SK-N-SH (cell line): ENCODE measurements around the gene TAS1R3. TPM values are rescaled to one million over a fixed set of nuclear protein-coding genes. Genes with fewer than 3 reads are reported as not detected.

ENCODE experiments used
- CTCF ChIA-PET: fragments of 300-600, 350-600 bp; formaldehyde crosslinking; extraction: SDS; loops from one replicate; lab custom pipeline; 2021; lab: Yijun Ruan, JAX
- POLR2A ChIA-PET: fragments of 350-600 bp; sonication (Branson Sonifier 250); formaldehyde crosslinking; extraction: SDS; loops from one replicate; lab custom pipeline; 2020; ENCODE audit warnings: antibody characterized with exemption, inconsistent platforms; lab: Yijun Ruan, JAX
- DNase-seq: peaks from one replicate; pipeline ENCODE4 v3.0.0; 2012
- H2AFZ ChIP-seq: fragments of 200-600 bp; sonication (generic); 2 replicates; pipeline ENCODE4 v1.8.1; 2016; ENCODE audit warnings: antibody characterized with exemption, mild to moderate bottlenecking, low read depth
- H3F3A ChIP-seq: fragments of 200-600 bp; sonication (generic); replicated peaks from 2 replicates; pipeline ENCODE3; 2016; ENCODE audit warnings: antibody characterized with exemption, mild to moderate bottlenecking; ENCODE audit not compliant: insufficient read depth
- H3K27ac ChIP-seq, 2 experiments: fragments of 200-500 bp in 1 of 2; fragments of 200-600 bp in 1 of 2; sonication (Bioruptor generic) in 1 of 2; sonication (generic), shearing (Covaris generic) in 1 of 2; 2 replicates each; pipeline versions ENCODE4 v1.5.1 to v1.6.1; 2014 to 2016; ENCODE audit warnings: low read depth in 2 of 2, inconsistent platforms in 1 of 2, low read length in 1 of 2, mild to moderate bottlenecking in 1 of 2, mixed read lengths in 1 of 2
- H3K27me3 ChIP-seq: fragments of 200-600 bp; sonication (generic), shearing (Covaris generic); 2 replicates; pipeline ENCODE4 v1.6.1; 2016; ENCODE audit warnings: mixed run types; ENCODE audit not compliant: insufficient read depth
- H3K36me3 ChIP-seq, 2 experiments: fragments of 200-500 bp in 1 of 2; fragments of 200-600 bp in 1 of 2; sonication (Bioruptor generic) in 1 of 2; sonication (generic) in 1 of 2; replicated peaks in 1 of 2; 2 replicates each; pipeline versions ENCODE3 to v1.5.1; 2014 to 2016; ENCODE audit warnings: low read length in 1 of 2, mild to moderate bottlenecking in 1 of 2; ENCODE audit not compliant: insufficient read depth in 2 of 2, control insufficient read depth in 1 of 2
- H3K4me1 ChIP-seq, 2 experiments: fragments of 200-500 bp in 1 of 2; fragments of 200-600 bp in 1 of 2; sonication (Bioruptor generic) in 1 of 2; sonication (generic), shearing (Covaris generic) in 1 of 2; 2 replicates each; pipeline versions ENCODE4 v1.5.1 to v1.6.1; 2014 to 2016; ENCODE audit warnings: low read depth in 1 of 2, low read length in 1 of 2, mixed run types in 1 of 2; ENCODE audit not compliant: insufficient read depth in 2 of 2, control insufficient read depth in 1 of 2
- H3K4me2 ChIP-seq: fragments of 200-600 bp; sonication (generic), shearing (Covaris generic); 2 replicates; pipeline ENCODE4 v1.6.1; 2017; ENCODE audit warnings: mixed run types
- H3K4me3 ChIP-seq, 2 experiments: fragments of 200-500 bp in 1 of 2; fragments of 200-600 bp in 1 of 2; sonication (Bioruptor generic) in 1 of 2; sonication (generic), shearing (Covaris generic) in 1 of 2; 2 replicates each; pipeline versions ENCODE4 v1.5.1 to v1.8.1; 2014 to 2016; ENCODE audit warnings: low read depth in 2 of 2, inconsistent platforms in 1 of 2, low read length in 1 of 2, mild to moderate bottlenecking in 1 of 2, mixed read lengths in 1 of 2, moderate library complexity in 1 of 2
- H3K79me2 ChIP-seq: fragments of 200-600 bp; sonication (generic); 2 replicates; pipeline ENCODE4 v1.8.1; 2017; ENCODE audit warnings: mild to moderate bottlenecking; ENCODE audit not compliant: insufficient read depth
- H3K9ac ChIP-seq: fragments of 200-600 bp; sonication (generic); 2 replicates; pipeline ENCODE4 v1.6.1; 2017; ENCODE audit warnings: mixed run types
- H3K9me2 ChIP-seq: fragments of 200-600 bp; sonication (generic); 2 replicates; pipeline ENCODE4 v1.6.1; 2017; ENCODE audit warnings: mixed run types
- H3K9me3 ChIP-seq: fragments of 200-600 bp; sonication (generic); 2 replicates; pipeline ENCODE4 v1.6.1; 2017; ENCODE audit warnings: mixed run types, mild to moderate bottlenecking, moderate library complexity
- H4K20me1 ChIP-seq: fragments of 200-600 bp; sonication (generic); 2 replicates; pipeline ENCODE4 v1.6.1; 2017; ENCODE audit warnings: mild to moderate bottlenecking, mixed run types; ENCODE audit not compliant: insufficient read depth
- CHD2 ChIP-seq: fragments of 150-350 bp; IDR thresholded peaks from 2 replicates; pipeline ENCODE4 v1.6.1; 2018; ENCODE audit warnings: low read length; ENCODE audit not compliant: partially characterized antibody
- ELF1 ChIP-seq: IDR thresholded peaks from 2 replicates; pipeline ENCODE4 v1.4.0; 2012
- EP300 ChIP-seq, 2 experiments: IDR thresholded peaks; 2 replicates each; pipeline versions ENCODE4 v1.4.0 to v1.6.1; 2012; ENCODE audit warnings: borderline replicate concordance in 1 of 2, low read depth in 1 of 2, low read length in 1 of 2
- EZH2phosphoT487 ChIP-seq: fragments of 200-600 bp; sonication (generic); IDR thresholded peaks from 2 replicates; pipeline ENCODE4 v1.6.1; 2017; ENCODE audit warnings: low read depth, mixed run types, mild to moderate bottlenecking, antibody characterized with exemption, moderate library complexity, borderline replicate concordance
- FOXJ3 ChIP-seq: sonication (generic); formaldehyde crosslinking; IDR thresholded peaks from 2 replicates; pipeline ENCODE4 v1.5.1; 2020; ENCODE audit warnings: mild to moderate bottlenecking, missing genetic modification reagents
- FOXM1 ChIP-seq: IDR thresholded peaks from 2 replicates; pipeline ENCODE4 v1.4.0; 2012; ENCODE audit warnings: low read depth, mild to moderate bottlenecking
- MXI1 ChIP-seq: IDR thresholded peaks from 2 replicates; pipeline ENCODE4 v1.6.1; 2012; ENCODE audit warnings: mild to moderate bottlenecking, low read depth, low read length, improper control_type of control experiment
- NFIC ChIP-seq: IDR thresholded peaks from 2 replicates; pipeline ENCODE4 v1.4.0; 2012; ENCODE audit warnings: borderline replicate concordance
- RAD21 ChIP-seq: IDR thresholded peaks from 2 replicates; pipeline ENCODE4 v1.6.1; 2012; ENCODE audit warnings: mild to moderate bottlenecking, low read length
- RCOR1 ChIP-seq: fragments of 150-350 bp; IDR thresholded peaks from 2 replicates; pipeline ENCODE4 v1.6.1; 2017; ENCODE audit warnings: antibody characterized with exemption, low read length
- RXRA ChIP-seq: IDR thresholded peaks from 2 replicates; pipeline ENCODE4 v1.4.0; 2012; ENCODE audit warnings: low read depth, mild to moderate bottlenecking, borderline replicate concordance
- SIN3A ChIP-seq: IDR thresholded peaks from 2 replicates; pipeline ENCODE4 v1.6.1; 2012; ENCODE audit warnings: low read depth, mild to moderate bottlenecking, low read length, moderate library complexity, borderline replicate concordance
- SMC3 ChIP-seq: IDR thresholded peaks from 2 replicates; pipeline ENCODE4 v1.6.1; 2012; ENCODE audit warnings: low read depth, low read length, improper control_type of control experiment
- TAF1 ChIP-seq: IDR thresholded peaks from 2 replicates; pipeline ENCODE4 v1.6.1; 2012; ENCODE audit warnings: low read depth, mild to moderate bottlenecking, low read length, moderate library complexity, borderline replicate concordance
- WGBS: methylation state at CpG from one replicate; pipeline ENCODE4 v1.1.6; 2017; ENCODE audit warnings: low lambda C conversion rate; 5-methylcytosine and 5-hydroxymethylcytosine counted together
- polyA plus RNA-seq, 3 experiments: library from polyadenylated mRNA; depleted of rRNA; stranded (reverse); fragments of >200 nt; gene quantifications; 2 replicates each; pipeline ENCODE4 v1.2.3, GENCODE V29; 2012
- TF ChIP-seq, protein P1 (sequence below): fragments of 150-350 bp; IDR thresholded peaks from 2 replicates; pipeline ENCODE4 v1.6.1; 2017; ENCODE audit warnings: antibody characterized with exemption, low read length, low read depth, borderline replicate concordance
- TF ChIP-seq, protein P2 (sequence below): IDR thresholded peaks from 2 replicates; pipeline ENCODE4 v1.6.1; 2012; ENCODE audit warnings: mild to moderate bottlenecking, low read depth, low read length, moderate library complexity
- TF ChIP-seq, protein P3 (sequence below): IDR thresholded peaks from 2 replicates; pipeline ENCODE4 v1.4.0; 2012; ENCODE audit warnings: low read depth, borderline replicate concordance

Gene TAS1R3
- polyA plus RNA-seq, 1 of the 3 experiments (the other 2 are of a cell fraction): 0.08 TPM

DNA sequence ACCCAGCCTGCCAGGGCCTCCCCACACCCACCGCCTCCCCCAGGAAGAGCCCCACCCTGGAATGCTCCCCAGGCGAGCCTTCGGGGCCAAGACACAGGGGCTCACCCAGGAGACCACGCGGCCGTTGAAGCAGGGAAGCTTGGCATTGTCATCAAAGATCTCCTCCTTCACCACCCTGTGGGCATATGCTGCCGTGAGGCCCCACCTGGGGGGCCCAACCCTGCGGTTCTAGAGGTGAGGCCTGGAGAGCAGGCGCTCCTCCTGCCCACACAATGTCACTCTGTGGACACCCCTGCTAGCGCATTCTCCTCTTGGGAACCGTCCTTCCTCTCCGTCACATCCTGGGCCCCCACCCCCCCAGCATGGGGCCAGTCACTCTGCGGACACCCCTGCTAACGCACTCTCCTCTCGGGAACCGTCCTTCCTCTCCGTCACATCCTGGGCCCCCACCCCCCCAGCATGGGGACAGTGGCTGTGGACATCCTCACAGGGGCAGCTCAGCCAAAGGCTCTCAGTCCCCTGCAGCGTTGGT, 11.6 kb downstream of the TAS1R3 start (continued):
- TF ChIP-seq CHD2 (no peak), TAF1 (no peak), SMC3 (no peak), MXI1 (no peak), FOXJ3 (CRISPR knock-in tag) (no peak)
- TF ChIP-seq, all 33 proteins: peak for 0

DNA sequence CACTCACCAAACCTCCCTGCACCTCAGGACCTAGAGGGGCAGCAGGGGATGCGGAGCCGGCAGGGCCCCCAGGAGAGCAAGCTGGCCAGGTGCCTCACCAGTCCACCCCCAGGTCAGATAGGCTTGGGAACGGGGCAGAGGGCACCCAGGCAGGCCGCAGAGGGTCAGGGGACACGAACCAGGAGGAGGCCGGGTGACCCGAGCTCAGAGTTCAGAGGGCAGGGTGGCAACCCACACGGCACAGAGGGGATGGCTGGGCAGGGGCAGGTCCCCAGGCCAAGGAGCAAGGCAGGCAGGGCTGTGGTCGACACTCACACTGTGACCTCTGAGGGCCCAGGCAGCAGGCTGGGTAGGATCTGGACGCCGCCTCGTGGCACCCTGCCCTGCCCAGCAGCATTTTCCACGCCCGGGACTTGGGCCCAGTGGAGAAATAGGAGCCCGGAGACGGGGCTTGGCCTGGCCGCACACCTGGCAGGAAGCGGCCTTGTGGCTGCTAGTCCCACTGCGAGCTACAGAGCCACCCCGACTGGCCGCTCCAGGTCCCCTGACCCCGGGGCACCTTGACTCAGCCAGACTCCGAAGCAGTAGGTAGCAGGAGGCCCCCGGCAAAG, 12.8 kb downstream of the TAS1R3 start:
- H2AFZ ChIP-seq: no peak overlapping the region
- 96% methylated on average over 9 of the region's 24 CpGs for WGBS
- peaks cover 50% of the 10 kb centered on the region for H4K20me1 ChIP-seq

More for the DNA sequence above, 12.8 kb downstream of the TAS1R3 start:
- Histone ChIP-seq H3K27me3 (no peaks in the 10 kb centered on the region), H3K9me2 (no peaks in the 10 kb centered on the region), H3K9ac (no peak overlapping the region), H3K36me3 (peaks cover 0 to 7% of the 10 kb centered on the region in 2 experiments), H3K27ac (no peak overlapping the region), H3K79me2 (peaks cover 47% of the 10 kb centered on the region), H3K4me2 (no peak overlapping the region), H3K9me3 (no peaks in the 10 kb centered on the region), H3K4me3 (no peak overlapping the region), H3F3A (no peaks in the 10 kb centered on the region), H3K4me1 (peaks cover 0 to 19% of the 10 kb centered on the region in 2 experiments; a peak in 1 of 4 replicates)
- DNase-seq: no peak
- TF ChIP-seq FOXM1 (no peak), NFIC (no peak), RCOR1 (no peak), MXI1 (no peak), TAF1 (no peak), EP300 (IDR thresholded peaks at IDR 0.05; ENCODE audit: borderline replicate concordance in 1 of 2, low read depth in 1 of 2, low read length in 1 of 2) (no peak), RAD21 (no peak), EZH2phosphoT487 (no peak), ELF1 (no peak), RXRA (no peak), SIN3A (no peak)
- TF ChIP-seq, protein P1, sequence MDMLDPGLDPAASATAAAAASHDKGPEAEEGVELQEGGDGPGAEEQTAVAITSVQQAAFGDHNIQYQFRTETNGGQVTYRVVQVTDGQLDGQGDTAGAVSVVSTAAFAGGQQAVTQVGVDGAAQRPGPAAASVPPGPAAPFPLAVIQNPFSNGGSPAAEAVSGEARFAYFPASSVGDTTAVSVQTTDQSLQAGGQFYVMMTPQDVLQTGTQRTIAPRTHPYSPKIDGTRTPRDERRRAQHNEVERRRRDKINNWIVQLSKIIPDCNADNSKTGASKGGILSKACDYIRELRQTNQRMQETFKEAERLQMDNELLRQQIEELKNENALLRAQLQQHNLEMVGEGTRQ: no peak
- TF ChIP-seq, protein P2, sequence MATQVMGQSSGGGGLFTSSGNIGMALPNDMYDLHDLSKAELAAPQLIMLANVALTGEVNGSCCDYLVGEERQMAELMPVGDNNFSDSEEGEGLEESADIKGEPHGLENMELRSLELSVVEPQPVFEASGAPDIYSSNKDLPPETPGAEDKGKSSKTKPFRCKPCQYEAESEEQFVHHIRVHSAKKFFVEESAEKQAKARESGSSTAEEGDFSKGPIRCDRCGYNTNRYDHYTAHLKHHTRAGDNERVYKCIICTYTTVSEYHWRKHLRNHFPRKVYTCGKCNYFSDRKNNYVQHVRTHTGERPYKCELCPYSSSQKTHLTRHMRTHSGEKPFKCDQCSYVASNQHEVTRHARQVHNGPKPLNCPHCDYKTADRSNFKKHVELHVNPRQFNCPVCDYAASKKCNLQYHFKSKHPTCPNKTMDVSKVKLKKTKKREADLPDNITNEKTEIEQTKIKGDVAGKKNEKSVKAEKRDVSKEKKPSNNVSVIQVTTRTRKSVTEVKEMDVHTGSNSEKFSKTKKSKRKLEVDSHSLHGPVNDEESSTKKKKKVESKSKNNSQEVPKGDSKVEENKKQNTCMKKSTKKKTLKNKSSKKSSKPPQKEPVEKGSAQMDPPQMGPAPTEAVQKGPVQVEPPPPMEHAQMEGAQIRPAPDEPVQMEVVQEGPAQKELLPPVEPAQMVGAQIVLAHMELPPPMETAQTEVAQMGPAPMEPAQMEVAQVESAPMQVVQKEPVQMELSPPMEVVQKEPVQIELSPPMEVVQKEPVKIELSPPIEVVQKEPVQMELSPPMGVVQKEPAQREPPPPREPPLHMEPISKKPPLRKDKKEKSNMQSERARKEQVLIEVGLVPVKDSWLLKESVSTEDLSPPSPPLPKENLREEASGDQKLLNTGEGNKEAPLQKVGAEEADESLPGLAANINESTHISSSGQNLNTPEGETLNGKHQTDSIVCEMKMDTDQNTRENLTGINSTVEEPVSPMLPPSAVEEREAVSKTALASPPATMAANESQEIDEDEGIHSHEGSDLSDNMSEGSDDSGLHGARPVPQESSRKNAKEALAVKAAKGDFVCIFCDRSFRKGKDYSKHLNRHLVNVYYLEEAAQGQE: no peak
- TF ChIP-seq, protein P3, sequence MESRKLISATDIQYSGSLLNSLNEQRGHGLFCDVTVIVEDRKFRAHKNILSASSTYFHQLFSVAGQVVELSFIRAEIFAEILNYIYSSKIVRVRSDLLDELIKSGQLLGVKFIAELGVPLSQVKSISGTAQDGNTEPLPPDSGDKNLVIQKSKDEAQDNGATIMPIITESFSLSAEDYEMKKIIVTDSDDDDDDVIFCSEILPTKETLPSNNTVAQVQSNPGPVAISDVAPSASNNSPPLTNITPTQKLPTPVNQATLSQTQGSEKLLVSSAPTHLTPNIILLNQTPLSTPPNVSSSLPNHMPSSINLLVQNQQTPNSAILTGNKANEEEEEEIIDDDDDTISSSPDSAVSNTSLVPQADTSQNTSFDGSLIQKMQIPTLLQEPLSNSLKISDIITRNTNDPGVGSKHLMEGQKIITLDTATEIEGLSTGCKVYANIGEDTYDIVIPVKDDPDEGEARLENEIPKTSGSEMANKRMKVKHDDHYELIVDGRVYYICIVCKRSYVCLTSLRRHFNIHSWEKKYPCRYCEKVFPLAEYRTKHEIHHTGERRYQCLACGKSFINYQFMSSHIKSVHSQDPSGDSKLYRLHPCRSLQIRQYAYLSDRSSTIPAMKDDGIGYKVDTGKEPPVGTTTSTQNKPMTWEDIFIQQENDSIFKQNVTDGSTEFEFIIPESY: no peak
- CTCF ChIA-PET: interaction anchor here (0.9 to 4.8 kb wide), 7 partner anchors 9 to 31 kb away, joined by 3 to 34 read pairs (median 5); partner anchors contain the start of genes CPTP, INTS11 and TAS1R3
- POLR2A ChIA-PET: no interaction called here
